Loucy (cell line): ENCODE measurements around the gene COX19.
"Not testable (repeated sequence)": the region's sequence is repeated elsewhere in the genome, so short reads cannot be mapped to it uniquely, and the experiment has no call there.

Experiments
- CTCF ChIP-seq: fragments of 200-600 bp; sonication (generic); conservative IDR thresholded peaks from 2 replicates; pipeline ENCODE4 v1.5.1; 2014; ENCODE audit warnings: mild to moderate bottlenecking, antibody characterized with exemption, low read length
- EZH2phosphoT487 ChIP-seq: fragments of 200-600 bp; IDR thresholded peaks from 2 replicates; pipeline ENCODE4 v1.6.1; 2018; ENCODE audit warnings: antibody characterized with exemption, mild to moderate bottlenecking, moderate library complexity, borderline replicate concordance

DNA sequence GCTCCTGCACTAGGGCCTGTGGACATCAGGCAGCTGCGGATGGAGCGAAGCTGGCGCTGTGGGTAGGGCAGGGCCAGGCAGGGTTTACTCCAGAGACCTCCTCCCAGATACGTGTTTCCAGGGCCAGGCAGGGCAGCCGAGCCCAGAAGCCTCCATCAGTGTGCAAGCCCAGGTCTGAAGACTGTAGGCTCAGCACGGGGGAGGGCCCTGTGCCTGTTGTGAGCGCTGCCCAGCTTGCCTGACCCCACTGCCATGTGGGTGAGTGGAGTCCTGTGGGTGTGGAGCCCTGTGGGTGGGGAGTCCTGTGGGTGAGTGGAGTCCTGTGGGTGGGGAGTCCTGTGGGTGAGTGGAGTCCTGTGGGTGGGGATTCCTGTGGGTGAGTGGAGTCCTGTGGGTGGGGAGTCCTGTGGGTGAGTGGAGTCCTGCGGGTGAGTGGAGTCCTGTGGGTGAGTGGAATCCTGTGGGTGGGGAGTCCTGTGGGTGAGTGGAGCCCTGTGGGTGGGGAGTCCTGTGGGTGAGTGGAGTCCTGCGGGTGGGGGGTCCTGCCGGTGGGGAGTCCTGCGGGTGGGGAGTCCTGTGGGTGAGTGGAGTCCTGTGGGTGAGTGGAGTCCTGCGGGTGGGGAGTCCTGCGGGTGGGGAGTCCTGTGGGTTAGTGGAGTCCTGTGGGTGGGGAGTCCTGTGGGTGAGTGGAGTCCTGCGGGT, 25.9 kb upstream of the COX19 start:
- TF ChIP-seq CTCF, EZH2phosphoT487: not testable (repeated sequence)
